H1 (cell line): ENCODE measurements around the gene MACROD2.

Source experiments
- BACH1 ChIP-seq: IDR thresholded peaks from 2 replicates; pipeline ENCODE4 v1.6.1; 2012; ENCODE audit warnings: low read length, improper control_type of control experiment
- CEBPB ChIP-seq: IDR thresholded peaks from 2 replicates; pipeline ENCODE4 v1.6.1; 2012; ENCODE audit warnings: low read depth, low read length
- PHF8 ChIP-seq: fragments of 200-600 bp; sonication (generic); conservative IDR thresholded peaks from 2 replicates; pipeline ENCODE4 v1.7.1; 2012; ENCODE audit warnings: low read depth, mild to moderate bottlenecking, inconsistent platforms, low read length, moderate library complexity
- POLR2A ChIP-seq, 2 experiments: IDR thresholded peaks; 1 replicate in 1 of 2; 2 replicates in 1 of 2; pipeline ENCODE4 v1.6.1; 2011; ENCODE audit warnings: low read depth in 2 of 2, low read length in 2 of 2, mild to moderate bottlenecking in 2 of 2; ENCODE audit errors: control extremely low read depth in 1 of 2
- RAD21 ChIP-seq, 2 experiments: IDR thresholded peaks in 1 of 2; conservative IDR thresholded peaks in 1 of 2; 2 replicates each; pipeline ENCODE4 v1.6.1; 2011; ENCODE audit warnings: low read depth in 2 of 2, low read length in 2 of 2, improper control_type of control experiment in 1 of 2, inconsistent platforms in 1 of 2, mild to moderate bottlenecking in 1 of 2, moderate library complexity in 1 of 2
- SAP30 ChIP-seq: fragments of 300-600 bp; sonication (generic); IDR thresholded peaks from 2 replicates; pipeline ENCODE4 v1.7.1; 2012; ENCODE audit warnings: low read length, moderate library complexity, mild to moderate bottlenecking, inconsistent platforms; ENCODE audit not compliant: insufficient read depth, insufficient replicate concordance
- SIN3A ChIP-seq, 2 experiments: IDR thresholded peaks in 1 of 2; conservative IDR thresholded peaks in 1 of 2; 2 replicates each; pipeline ENCODE4 v1.6.1; 2011 to 2012; ENCODE audit warnings: low read length in 2 of 2, improper control_type of control experiment in 1 of 2, low read depth in 1 of 2, mild to moderate bottlenecking in 1 of 2
- SUZ12 ChIP-seq: fragments of 200-600 bp; sonication (generic); IDR thresholded peaks from 2 replicates; pipeline ENCODE4 v1.6.1; 2012; ENCODE audit warnings: mild to moderate bottlenecking, inconsistent platforms, low read length, moderate library complexity, mixed read lengths
- TAF1 ChIP-seq: IDR thresholded peaks from 2 replicates; pipeline ENCODE4 v1.6.1; 2011; ENCODE audit warnings: mild to moderate bottlenecking, low read depth, low read length
- YY1 ChIP-seq: IDR thresholded peaks from 2 replicates; pipeline ENCODE4 v1.6.1; 2011; ENCODE audit warnings: low read depth, mild to moderate bottlenecking, low read length
- TF ChIP-seq, protein P1 (sequence below), 3 experiments: IDR thresholded peaks; 1 replicate in 2 of 3; 2 replicates in 1 of 3; pipeline versions ENCODE4 v1.5.1 to v1.6.1; 2011; ENCODE audit warnings: low read length in 3 of 3, mild to moderate bottlenecking in 3 of 3, inconsistent platforms in 2 of 3, low read depth in 1 of 3, moderate library complexity in 1 of 3; ENCODE audit not compliant: insufficient read depth in 1 of 3; ENCODE audit errors: control extremely low read depth in 1 of 3
- TF ChIP-seq, protein P2 (sequence below): IDR thresholded peaks from 2 replicates; pipeline ENCODE4 v1.6.1; 2011; ENCODE audit warnings: low read depth, mild to moderate bottlenecking, low read length; ENCODE audit not compliant: insufficient read depth

- TF ChIP-seq, protein P1, sequence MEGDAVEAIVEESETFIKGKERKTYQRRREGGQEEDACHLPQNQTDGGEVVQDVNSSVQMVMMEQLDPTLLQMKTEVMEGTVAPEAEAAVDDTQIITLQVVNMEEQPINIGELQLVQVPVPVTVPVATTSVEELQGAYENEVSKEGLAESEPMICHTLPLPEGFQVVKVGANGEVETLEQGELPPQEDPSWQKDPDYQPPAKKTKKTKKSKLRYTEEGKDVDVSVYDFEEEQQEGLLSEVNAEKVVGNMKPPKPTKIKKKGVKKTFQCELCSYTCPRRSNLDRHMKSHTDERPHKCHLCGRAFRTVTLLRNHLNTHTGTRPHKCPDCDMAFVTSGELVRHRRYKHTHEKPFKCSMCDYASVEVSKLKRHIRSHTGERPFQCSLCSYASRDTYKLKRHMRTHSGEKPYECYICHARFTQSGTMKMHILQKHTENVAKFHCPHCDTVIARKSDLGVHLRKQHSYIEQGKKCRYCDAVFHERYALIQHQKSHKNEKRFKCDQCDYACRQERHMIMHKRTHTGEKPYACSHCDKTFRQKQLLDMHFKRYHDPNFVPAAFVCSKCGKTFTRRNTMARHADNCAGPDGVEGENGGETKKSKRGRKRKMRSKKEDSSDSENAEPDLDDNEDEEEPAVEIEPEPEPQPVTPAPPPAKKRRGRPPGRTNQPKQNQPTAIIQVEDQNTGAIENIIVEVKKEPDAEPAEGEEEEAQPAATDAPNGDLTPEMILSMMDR (IDR thresholded peaks at IDR 0.05; ENCODE audit: control extremely low read depth in 1 of 3, insufficient read depth in 1 of 3, low read depth in 1 of 3, low read length in 3 of 3): no peak
- no peak for TF ChIP-seq SIN3A (conservative IDR thresholded peaks at IDR 0.05 in 1 of 2, IDR thresholded peaks at IDR 0.05 in 1 of 2; ENCODE audit: low read depth in 1 of 2, low read length in 2 of 2)
- TF ChIP-seq POLR2A (IDR thresholded peaks at IDR 0.05; ENCODE audit: control extremely low read depth in 1 of 2, low read depth in 2 of 2, low read length in 2 of 2): no peak
- no peak for TF ChIP-seq CEBPB
- no peak for TF ChIP-seq RAD21 (IDR thresholded peaks at IDR 0.05 in 1 of 2, conservative IDR thresholded peaks at IDR 0.05 in 1 of 2; ENCODE audit: low read depth in 2 of 2, low read length in 2 of 2)
- TF ChIP-seq YY1: no peak
- no peak for TF ChIP-seq PHF8
- no peak for TF ChIP-seq TAF1
- TF ChIP-seq, protein P2, sequence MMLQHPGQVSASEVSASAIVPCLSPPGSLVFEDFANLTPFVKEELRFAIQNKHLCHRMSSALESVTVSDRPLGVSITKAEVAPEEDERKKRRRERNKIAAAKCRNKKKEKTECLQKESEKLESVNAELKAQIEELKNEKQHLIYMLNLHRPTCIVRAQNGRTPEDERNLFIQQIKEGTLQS: no peak
- TF ChIP-seq BACH1: no peak
- no peak for TF ChIP-seq SUZ12
- no peak for TF ChIP-seq SAP30
These were observed 1859.6 kb downstream of the MACROD2 start for GRCh38 chr20:15854911-15855310.
